Kidney epithelial cell (primary cell): ENCODE data around the gene IQCN. TPM values are rescaled to one million over a fixed set of nuclear protein-coding genes. Genes with fewer than 3 reads are reported as not detected.

Source experiments
- DNase-seq: peaks from one replicate; pipeline ENCODE4 v3.0.0-alpha.2; 2010; ENCODE audit warnings: low read depth
- H3K27me3 ChIP-seq: 2 replicates; pipeline ENCODE4 v1.6.0; 2011; ENCODE audit warnings: low read length; ENCODE audit not compliant: control insufficient read depth, insufficient read depth
- H3K36me3 ChIP-seq: 2 replicates; pipeline ENCODE4 v1.5.1; 2011; ENCODE audit warnings: low read length; ENCODE audit not compliant: control insufficient read depth, insufficient read depth
- H3K4me3 ChIP-seq: 2 replicates; pipeline ENCODE4 v1.5.1; 2011; ENCODE audit warnings: low read depth, mild to moderate bottlenecking, control low read depth, low read length
- CTCF ChIP-seq: IDR thresholded peaks from 2 replicates; pipeline ENCODE4 v1.5.1; 2011; ENCODE audit warnings: mild to moderate bottlenecking, moderate library complexity, low read length, control low read depth, inconsistent platforms; ENCODE audit not compliant: insufficient read depth, poor library complexity, severe bottlenecking
- total RNA-seq: library from RNA; depleted of rRNA; stranded (reverse); fragments of >200 nt; gene quantifications from 2 replicates; pipeline ENCODE4 v1.2.3, GENCODE V29; 2015

Gene IQCN
- total RNA-seq, 1 donor from 2014 or later: 0.13 TPM

GRCh38 chr19:18249834-18250233, 24.4 kb downstream of the IQCN start:
- H3K36me3 ChIP-seq: no peaks in the 10 kb centered on the region
- no peak overlapping the region for H3K4me3 ChIP-seq
- no peak for TF ChIP-seq CTCF
- no peak for DNase-seq
- H3K27me3 ChIP-seq: peaks cover 14% of the 10 kb centered on the region

GRCh38 chr19:18245297-18245696, 29.0 kb downstream of the IQCN start:
- no peak for TF ChIP-seq CTCF
- Histone ChIP-seq H3K27me3 (peaks cover 5% of the 10 kb centered on the region), H3K36me3 (no peaks in the 10 kb centered on the region), H3K4me3 (no peak overlapping the region)
- DNase-seq: no peak

- DNase-seq: no peak
- TF ChIP-seq CTCF: no peak
- Histone ChIP-seq H3K27me3 (no peaks in the 10 kb centered on the region), H3K36me3 (no peaks in the 10 kb centered on the region), H3K4me3 (no peak overlapping the region)
These were observed 34.9 kb downstream of the IQCN start for GRCh38 chr19:18239303-18239702.

GRCh38 chr19:18234194-18234593, 40.1 kb downstream of the IQCN start:
- Histone ChIP-seq H3K36me3 (no peaks in the 10 kb centered on the region), H3K27me3 (peaks cover 35% of the 10 kb centered on the region), H3K4me3 (no peak overlapping the region)
- TF ChIP-seq CTCF: no peak
- DNase-seq: no peak

- Histone ChIP-seq H3K36me3 (no peaks in the 10 kb centered on the region), H3K4me3 (no peak overlapping the region), H3K27me3 (peaks cover 35% of the 10 kb centered on the region)
- DNase-seq: no peak
- TF ChIP-seq CTCF: no peak
These were observed 40.9 kb downstream of the IQCN start for GRCh38 chr19:18233224-18233825.
